Activated CD4-positive, alpha-beta T cell treated with anti-CD3 and anti-CD28 coated beads, Interleukin-2, amount 10 ng/mL, durations not matched to agents 24 days and 14 days (primary cell): ENCODE data around the gene CCDC88C. TPM values are rescaled to one million over a fixed set of nuclear protein-coding genes. Genes with fewer than 3 reads are reported as not detected.
A peak's percentile ranks its signal among the peaks of the same experiment; 100 is the strongest.

ENCODE experiments used
- DNase-seq: peaks from one replicate; pipeline ENCODE4 v3.0.0; 2022
- H3K27ac Mint-ChIP-seq: one replicate; pipeline ENCODE4 v1.8.0; 2022; ENCODE audit warnings: mild to moderate bottlenecking, mixed read lengths
- H3K27me3 Mint-ChIP-seq: one replicate; pipeline ENCODE4 v1.8.0; 2022; ENCODE audit warnings: mixed read lengths
- H3K36me3 Mint-ChIP-seq: one replicate; pipeline ENCODE4 v1.8.0; 2022; ENCODE audit warnings: low read depth, mild to moderate bottlenecking, mixed read lengths
- H3K4me1 Mint-ChIP-seq: one replicate; pipeline ENCODE4 v1.8.0; 2021; ENCODE audit warnings: mixed read lengths
- H3K4me3 Mint-ChIP-seq: one replicate; pipeline ENCODE4 v1.8.0; 2022; ENCODE audit warnings: mild to moderate bottlenecking, moderate library complexity, mixed read lengths
- H3K9me3 Mint-ChIP-seq: one replicate; pipeline ENCODE4 v1.8.0; 2021; ENCODE audit warnings: mixed read lengths
- intact Hi-C: fragments of 100-400 bp; cut with micrococcal nuclease; formaldehyde crosslinking; loops from one replicate; pipeline ENCODE4 v1.15.1; 2023
- total RNA-seq: library from RNA; stranded (reverse); gene quantifications from 2 replicates; pipeline ENCODE4 v1.2.3, GENCODE V29; 2022

CCDC88C gene
- total RNA-seq, 1 donor from 2014 or later, result 89.9 TPM

- no peaks in the 10 kb centered on the region for H3K27me3 Mint-ChIP-seq
- H3K9me3 Mint-ChIP-seq, result no peaks in the 10 kb centered on the region
- H3K27ac Mint-ChIP-seq, result peak overlapping the region; percentile 90
- peaks cover 26% of the 10 kb centered on the region for H3K36me3 Mint-ChIP-seq
- H3K4me1 Mint-ChIP-seq, result peaks cover 90% of the 10 kb centered on the region
- peak overlapping the region; percentile 80 for H3K4me3 Mint-ChIP-seq
- peak; percentile 77 for DNase-seq
- intact Hi-C loops, result no loop called here
Measured at GRCh38 chr14:91374879-91375702, 42.5 kb downstream of the CCDC88C start.

GRCh38 chr14:91374287-91374878, 43.2 kb downstream of the CCDC88C start:
- Mint-ChIP-seq H3K9me3 (no peaks in the 10 kb centered on the region), H3K36me3 (peaks cover 24% of the 10 kb centered on the region), H3K4me1 (peaks cover 93% of the 10 kb centered on the region), H3K4me3 (peak overlapping the region; percentile 80), H3K27ac (peak overlapping the region; percentile 90), H3K27me3 (no peaks in the 10 kb centered on the region)
- no peak for DNase-seq
- intact Hi-C loops, result no loop called here

DNA sequence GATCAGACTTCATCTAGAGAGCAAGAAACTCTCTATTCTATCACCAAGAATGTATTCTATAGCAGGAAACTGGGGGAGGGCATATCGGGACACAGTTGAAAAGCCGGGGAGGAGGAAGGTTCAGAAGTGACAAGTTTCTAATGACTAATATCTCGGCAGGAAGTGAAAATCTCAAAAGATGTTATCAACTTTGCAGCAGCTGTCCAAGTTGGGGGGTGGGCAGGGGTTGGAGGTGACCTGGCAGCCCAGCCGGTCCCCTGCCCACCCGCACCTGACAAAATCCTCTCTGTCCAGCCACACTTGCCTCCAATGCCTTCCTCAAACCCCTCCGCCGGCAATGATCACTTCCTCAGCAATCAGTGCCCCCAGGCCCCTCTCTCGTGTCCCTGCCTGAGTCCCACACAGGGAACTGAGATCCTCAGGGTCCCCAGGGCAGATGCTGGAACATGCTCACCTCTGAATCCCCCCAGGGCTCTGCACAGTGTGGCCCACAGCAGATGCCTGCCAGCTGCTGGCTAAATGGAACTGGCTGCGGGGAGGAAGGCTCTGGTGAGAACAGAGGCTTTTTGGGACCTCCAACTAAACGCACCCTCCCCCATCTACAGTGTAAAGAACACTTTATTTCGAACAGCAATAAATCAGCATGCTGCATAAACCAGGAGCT, 43.9 kb downstream of the CCDC88C start:
- Mint-ChIP-seq H3K27ac (peak overlapping the region; percentile 90), H3K4me3 (peak overlapping the region; percentile 80), H3K27me3 (no peaks in the 10 kb centered on the region), H3K9me3 (no peaks in the 10 kb centered on the region), H3K4me1 (peaks cover 94% of the 10 kb centered on the region), H3K36me3 (peaks cover 23% of the 10 kb centered on the region)
- peak; percentile 84 for DNase-seq
- intact Hi-C loops, result loop anchor here (1.0 kb wide), 4 partner anchors 24 to 50 kb away; no protein-coding TSS in a partner anchor

- intact Hi-C loops, result loop anchor here (1.0 kb wide), 4 partner anchors 24 to 50 kb away; no protein-coding TSS in a partner anchor
- Mint-ChIP-seq H3K9me3 (no peaks in the 10 kb centered on the region), H3K27ac (peak overlapping the region; percentile 90)
Measured at GRCh38 chr14:91372671-91373495, 44.7 kb downstream of the CCDC88C start.

DNA sequence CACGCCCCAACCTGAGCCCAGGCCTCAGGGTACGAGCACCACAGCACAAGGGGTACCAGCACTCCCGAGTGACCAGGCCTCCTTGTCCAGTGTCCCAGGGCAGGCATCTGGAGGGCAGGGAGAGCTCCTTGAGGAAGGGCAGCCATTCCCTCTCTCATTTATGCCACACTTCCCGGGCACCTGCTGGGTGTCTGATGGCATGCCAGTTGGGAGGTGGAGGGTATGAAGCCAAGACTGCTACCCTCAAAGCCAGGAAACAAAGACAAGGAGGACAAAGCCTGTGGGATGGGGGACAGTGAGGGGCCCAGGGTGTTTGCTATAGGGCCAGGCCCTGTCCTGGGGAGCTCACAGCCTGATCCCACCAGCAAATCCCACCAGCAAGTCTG, 45.6 kb downstream of the CCDC88C start:
- Mint-ChIP-seq H3K4me3 (peak overlapping the region; percentile 80), H3K9me3 (no peaks in the 10 kb centered on the region), H3K36me3 (peaks cover 18% of the 10 kb centered on the region), H3K4me1 (peaks cover 95% of the 10 kb centered on the region), H3K27ac (peak overlapping the region; percentile 90), H3K27me3 (no peaks in the 10 kb centered on the region)
- intact Hi-C loops, result no loop called here
- DNase-seq, result no peak

More at GRCh38 chr14:91372671-91373495, 44.7 kb downstream of the CCDC88C start:
- peaks cover 94% of the 10 kb centered on the region for H3K4me1 Mint-ChIP-seq
- no peaks in the 10 kb centered on the region for H3K27me3 Mint-ChIP-seq
- peak overlapping the region; percentile 80 for H3K4me3 Mint-ChIP-seq
- H3K36me3 Mint-ChIP-seq, result peaks cover 20% of the 10 kb centered on the region
- DNase-seq, result peak; percentile 80

DNA sequence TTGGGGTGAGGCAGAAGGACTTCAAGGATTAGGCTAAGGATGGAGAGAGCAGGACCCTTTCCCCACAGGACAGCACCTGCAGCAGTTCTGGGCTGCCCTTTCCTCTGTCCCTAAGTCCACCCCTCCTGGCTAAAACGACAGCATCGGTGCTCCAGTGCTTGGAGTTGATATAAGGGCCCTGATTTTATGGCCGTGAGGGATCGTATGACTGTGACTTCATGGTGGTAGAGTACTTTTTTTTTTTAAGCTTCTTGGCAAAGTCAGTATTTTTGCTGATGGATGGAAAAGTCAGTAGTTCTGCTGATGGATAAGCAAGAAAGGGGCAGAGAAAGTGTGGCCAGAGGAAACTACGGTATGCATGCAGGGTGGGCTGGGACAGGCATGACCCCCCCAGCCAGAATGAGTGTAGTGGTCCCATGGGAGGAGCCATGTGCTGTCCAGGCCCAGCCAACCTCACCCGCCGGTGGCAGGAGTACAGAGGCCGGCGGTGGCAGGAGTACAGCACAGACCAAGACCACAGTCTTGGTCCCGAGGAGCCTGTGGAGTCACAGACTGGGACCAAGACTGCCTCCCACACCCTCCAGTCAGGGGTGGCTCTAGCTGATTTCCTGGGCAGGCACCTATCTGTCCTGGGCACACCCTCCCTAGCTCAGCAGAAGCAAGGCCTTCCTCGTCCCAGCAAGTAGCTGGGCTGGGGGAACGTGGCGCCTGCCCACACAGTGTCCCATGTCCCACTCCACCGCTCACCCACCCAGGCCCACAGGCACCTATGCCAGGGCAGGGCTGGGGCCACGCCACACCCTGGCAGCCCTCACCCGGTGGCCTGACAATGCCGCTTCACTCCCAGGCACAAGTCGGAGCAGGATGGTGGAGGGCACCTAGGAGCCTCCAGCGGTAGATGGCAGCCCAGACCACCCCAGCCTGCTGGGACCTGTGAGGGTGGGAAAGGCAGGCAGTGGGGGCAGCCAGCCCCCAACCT, 46.3 kb downstream of the CCDC88C start:
- peaks cover 16% of the 10 kb centered on the region for H3K36me3 Mint-ChIP-seq
- H3K4me1 Mint-ChIP-seq, result peaks cover 96% of the 10 kb centered on the region
- H3K27me3 Mint-ChIP-seq, result no peaks in the 10 kb centered on the region
- peak overlapping the region; percentile 80 for H3K4me3 Mint-ChIP-seq
- intact Hi-C loops, result no loop called here
- no peak for DNase-seq
- no peaks in the 10 kb centered on the region for H3K9me3 Mint-ChIP-seq
- H3K27ac Mint-ChIP-seq, result peak overlapping the region; percentile 90

GRCh38 chr14:91369628-91370445, 47.8 kb downstream of the CCDC88C start:
- peak; percentile 78 for DNase-seq
- peak overlapping the region; percentile 95 for H3K27ac Mint-ChIP-seq
- peaks cover 89% of the 10 kb centered on the region for H3K4me1 Mint-ChIP-seq
- no peaks in the 10 kb centered on the region for H3K27me3 Mint-ChIP-seq
- intact Hi-C loops, result no loop called here
- H3K9me3 Mint-ChIP-seq, result no peaks in the 10 kb centered on the region
- H3K4me3 Mint-ChIP-seq, result peak overlapping the region; percentile 62
- H3K36me3 Mint-ChIP-seq, result peaks cover 12% of the 10 kb centered on the region

DNA sequence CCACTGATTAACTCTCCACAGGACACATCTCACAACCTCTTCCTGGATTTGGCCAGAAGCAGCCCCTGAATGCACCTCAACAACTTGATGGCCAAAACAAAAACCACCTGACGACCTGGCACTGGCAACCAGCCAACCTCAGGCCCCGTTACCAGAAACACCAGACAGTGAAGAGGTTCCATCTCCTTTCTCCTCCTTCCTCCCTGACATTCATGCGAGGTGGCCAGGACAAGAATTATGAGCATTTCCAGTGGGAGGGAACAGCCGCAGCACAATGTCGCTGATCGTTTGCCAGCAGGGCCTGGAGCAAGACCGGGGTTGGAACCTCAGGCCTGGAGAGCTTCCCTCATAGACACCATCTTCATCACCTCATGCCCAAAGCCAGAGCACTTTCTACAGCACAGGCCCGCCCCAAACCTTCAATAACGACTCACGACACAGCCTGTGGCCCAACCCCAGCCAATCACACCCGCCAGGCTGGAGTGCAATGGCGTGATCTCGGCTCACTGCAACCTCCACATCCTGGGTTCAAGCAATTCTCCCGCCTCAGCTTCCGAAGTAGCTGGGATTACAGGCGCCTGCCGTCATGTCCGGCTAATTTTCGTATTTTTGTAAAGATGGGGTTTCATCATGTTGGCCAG, 48.7 kb downstream of the CCDC88C start:
- H3K9me3 Mint-ChIP-seq, result no peaks in the 10 kb centered on the region
- H3K36me3 Mint-ChIP-seq, result peaks cover 6% of the 10 kb centered on the region
- H3K4me3 Mint-ChIP-seq, result peak overlapping the region; percentile 38
- no peaks in the 10 kb centered on the region for H3K27me3 Mint-ChIP-seq
- peaks cover 82% of the 10 kb centered on the region for H3K4me1 Mint-ChIP-seq
- intact Hi-C loops, result no loop called here
- H3K27ac Mint-ChIP-seq, result peak overlapping the region; percentile 78
- no peak for DNase-seq

DNA sequence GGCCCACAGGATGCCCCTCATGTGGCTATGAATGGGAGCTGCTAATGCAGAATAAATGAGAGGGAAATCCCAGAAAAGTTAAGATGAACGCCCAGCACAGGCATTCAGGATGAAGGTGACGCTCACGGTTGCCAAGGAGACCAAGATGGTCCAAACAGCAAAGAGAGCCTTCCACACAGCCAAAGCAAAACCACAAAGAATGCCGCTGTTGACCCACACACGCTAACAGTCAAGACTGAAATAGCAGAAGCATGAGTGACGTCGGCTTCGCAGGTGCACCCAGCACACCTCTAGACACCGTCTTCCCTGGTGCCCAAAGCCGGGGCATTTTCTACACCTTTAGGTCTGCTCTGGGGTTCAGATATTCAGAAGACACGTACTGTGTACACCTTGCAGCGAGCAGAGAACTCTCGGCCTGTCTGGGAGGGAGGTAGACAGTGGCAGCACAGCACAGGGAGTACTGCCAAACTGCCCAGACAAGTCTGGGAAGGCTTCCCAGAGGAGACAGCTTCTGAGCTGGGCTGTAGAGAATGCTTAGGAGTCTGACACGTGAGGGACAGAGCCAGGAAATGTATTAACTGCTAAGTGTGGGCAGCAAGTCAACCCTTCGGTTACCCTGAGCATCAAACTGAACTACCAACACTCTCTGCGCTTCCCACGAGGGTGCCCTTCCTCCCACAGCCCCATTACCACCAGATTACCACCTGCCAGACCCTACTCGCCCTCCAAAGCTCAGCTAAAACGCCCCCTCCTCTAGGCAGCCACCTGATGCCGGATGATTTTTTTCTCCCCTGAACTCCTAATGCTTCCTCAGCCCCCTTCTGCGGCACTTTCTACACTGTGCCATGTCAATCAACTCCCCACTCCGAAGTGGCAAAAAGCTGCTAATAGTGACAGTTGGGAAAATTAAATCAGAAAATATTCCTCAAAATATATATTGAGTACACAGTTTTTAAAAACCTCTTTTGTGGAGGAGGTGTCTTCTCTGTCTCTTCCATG, 50.1 kb downstream of the CCDC88C start:
- Mint-ChIP-seq H3K27me3 (no peaks in the 10 kb centered on the region), H3K4me3 (peak overlapping the region; percentile 71), H3K9me3 (no peaks in the 10 kb centered on the region), H3K27ac (peak overlapping the region; percentile 79), H3K36me3 (peaks cover 6% of the 10 kb centered on the region), H3K4me1 (peaks cover 68% of the 10 kb centered on the region)
- DNase-seq, result peak; percentile 87
- intact Hi-C loops, result loop anchor here (1.0 kb wide), 1 partner anchor 18 kb away; no protein-coding TSS in a partner anchor

DNA sequence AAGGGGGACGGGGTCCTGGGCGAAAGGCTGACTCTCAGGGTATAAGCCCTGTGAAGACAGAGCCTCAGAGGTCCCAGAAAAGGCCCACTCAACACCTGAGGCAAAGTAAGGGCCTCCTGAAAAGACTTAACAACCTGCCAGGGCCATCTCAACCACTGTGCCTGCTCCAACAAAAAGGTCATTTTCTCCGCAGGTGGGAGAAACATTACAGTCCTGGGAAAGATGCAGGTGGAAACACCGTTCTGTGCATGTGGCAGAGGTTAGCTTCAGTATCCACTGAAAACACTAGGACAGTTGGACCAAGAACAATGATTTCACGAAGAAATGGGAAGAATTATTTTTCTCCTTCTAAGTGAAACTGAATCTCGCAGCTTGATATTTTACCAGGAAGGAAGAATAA, 50.9 kb downstream of the CCDC88C start:
- Mint-ChIP-seq H3K27ac (peak overlapping the region; percentile 79), H3K27me3 (no peaks in the 10 kb centered on the region), H3K9me3 (no peaks in the 10 kb centered on the region), H3K36me3 (peaks cover 6% of the 10 kb centered on the region), H3K4me3 (peak overlapping the region; percentile 71), H3K4me1 (peaks cover 66% of the 10 kb centered on the region)
- no peak for DNase-seq
- intact Hi-C loops, result loop anchor here (1.0 kb wide), 1 partner anchor 17 kb away; no protein-coding TSS in a partner anchor
